Activated T-cell treated with anti-CD3 and anti-CD28 coated beads, Interleukin-2, amount 50 U/mL, for 72 hours (primary cell): ENCODE results near the gene SEPTIN12. TPM values are rescaled to one million over a fixed set of nuclear protein-coding genes. Genes with fewer than 3 reads are reported as not detected.
"Not testable (repeated sequence)": the region's sequence is repeated elsewhere in the genome, so short reads cannot be mapped to it uniquely, and the experiment has no call there.

Source experiments
- ATAC-seq, 2 donors: fragments of 150-1000 bp; cut with Tn5 transposase; replicated peaks in 1 of 2; 2 replicates each; pipeline ENCODE4 v1.10.0; 2021; ENCODE audit warnings: moderate library complexity in 2 of 2, mild to moderate bottlenecking in 1 of 2
- DNase-seq, 2 donors: peaks; one replicate each; pipeline ENCODE4 v3.0.0; 2021 to 2022; ENCODE audit warnings: mixed read lengths in 1 of 2
- H3K27ac Mint-ChIP-seq: one replicate; pipeline ENCODE4 v1.8.0; 2022; ENCODE audit warnings: mild to moderate bottlenecking, moderate library complexity, mixed read lengths
- H3K27me3 Mint-ChIP-seq: one replicate; pipeline ENCODE4 v1.8.0; 2022; ENCODE audit warnings: low read depth, mixed read lengths
- H3K36me3 Mint-ChIP-seq, 2 donors: one replicate each; pipeline ENCODE4 v1.8.0; 2022; ENCODE audit warnings: mixed read lengths in 2 of 2, mild to moderate bottlenecking in 1 of 2; ENCODE audit not compliant: insufficient read depth in 2 of 2
- H3K4me1 Mint-ChIP-seq: one replicate; pipeline ENCODE4 v1.8.0; 2022; ENCODE audit warnings: low read depth, mixed read lengths
- H3K4me3 Mint-ChIP-seq, 2 donors: one replicate each; pipeline ENCODE4 v1.8.0; 2022; ENCODE audit warnings: mild to moderate bottlenecking in 2 of 2, mixed read lengths in 2 of 2, moderate library complexity in 2 of 2
- H3K9me3 Mint-ChIP-seq, 2 donors: one replicate each; pipeline ENCODE4 v1.8.0; 2022; ENCODE audit warnings: mixed read lengths in 2 of 2
- total RNA-seq, 2 donors: library from RNA; stranded (reverse); gene quantifications; one replicate each; pipeline ENCODE4 v1.2.3, GENCODE V29; 2022

The SEPTIN12 gene
- total RNA-seq, 2 donors from 2014 or later: not detected

DNA sequence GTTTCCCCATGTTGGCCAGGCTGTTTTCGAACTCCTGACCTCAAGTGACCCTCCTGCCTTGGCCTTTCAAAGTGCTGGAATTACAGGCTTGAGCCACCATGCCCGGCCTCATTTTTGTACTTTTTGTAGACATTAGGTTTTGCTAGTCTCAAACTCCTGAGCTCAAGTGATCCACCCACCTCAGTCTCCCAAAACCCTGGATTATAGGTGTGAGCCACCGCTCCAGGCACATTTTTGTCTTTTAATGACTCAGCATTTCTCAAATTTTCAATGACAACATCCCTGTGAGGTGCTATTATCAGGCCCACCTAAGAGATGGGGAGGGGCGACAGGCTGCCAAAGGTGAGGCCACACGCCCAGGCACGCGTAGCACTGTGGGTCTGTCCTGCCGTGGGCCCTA, 1.1 kb downstream of the SEPTIN12 start:
- Mint-ChIP-seq H3K9me3 (no peaks in the 10 kb centered on the region), H3K36me3 (no peaks in the 10 kb centered on the region), H3K27me3 (no peaks in the 10 kb centered on the region), H3K27ac (no peak overlapping the region), H3K4me1 (peaks cover 6% of the 10 kb centered on the region), H3K4me3 (no peak overlapping the region)
- DNase-seq (no peak), ATAC-seq (no peak)

DNA sequence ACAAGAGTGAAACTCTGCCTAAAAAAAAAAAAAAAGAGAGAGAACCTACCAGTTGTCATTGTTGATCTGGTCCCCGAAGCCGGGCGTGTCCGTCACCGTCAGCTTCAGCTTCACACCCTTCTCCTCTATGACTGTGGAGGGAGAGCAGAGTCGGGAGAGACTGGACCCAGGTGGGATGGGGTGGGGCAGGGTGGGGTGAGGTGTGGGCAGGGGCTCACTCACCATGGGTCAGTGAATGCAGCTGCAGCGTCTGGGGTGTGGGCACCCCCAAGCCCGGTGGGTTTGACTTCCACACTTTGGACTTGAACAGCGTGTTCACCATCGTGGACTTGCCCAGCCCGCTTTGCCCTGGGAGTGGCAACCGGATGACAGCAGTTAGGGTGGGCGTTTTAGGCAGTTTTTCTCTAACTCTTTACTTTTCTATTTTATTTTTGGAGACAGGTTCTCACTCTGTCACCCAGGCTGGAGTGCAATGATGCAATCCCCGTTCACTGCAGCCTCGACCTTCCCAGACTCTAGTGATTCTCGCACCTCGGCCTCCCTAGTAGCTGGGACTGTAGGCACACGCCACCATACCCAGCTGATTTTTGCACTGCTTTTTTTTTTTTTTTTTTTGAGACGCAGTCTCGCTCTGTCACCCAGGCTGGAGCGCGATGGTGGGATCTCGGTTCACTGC, 2.2 kb downstream of the SEPTIN12 start:
- peaks cover 3% of the 10 kb centered on the region for H3K4me1 Mint-ChIP-seq
- H3K9me3 Mint-ChIP-seq: no peaks in the 10 kb centered on the region
- DNase-seq (no peak), ATAC-seq (no peak)
- H3K36me3 Mint-ChIP-seq: no peaks in the 10 kb centered on the region
- H3K27ac Mint-ChIP-seq: no peak overlapping the region
- H3K27me3 Mint-ChIP-seq: no peaks in the 10 kb centered on the region
- no peak overlapping the region for H3K4me3 Mint-ChIP-seq

DNA sequence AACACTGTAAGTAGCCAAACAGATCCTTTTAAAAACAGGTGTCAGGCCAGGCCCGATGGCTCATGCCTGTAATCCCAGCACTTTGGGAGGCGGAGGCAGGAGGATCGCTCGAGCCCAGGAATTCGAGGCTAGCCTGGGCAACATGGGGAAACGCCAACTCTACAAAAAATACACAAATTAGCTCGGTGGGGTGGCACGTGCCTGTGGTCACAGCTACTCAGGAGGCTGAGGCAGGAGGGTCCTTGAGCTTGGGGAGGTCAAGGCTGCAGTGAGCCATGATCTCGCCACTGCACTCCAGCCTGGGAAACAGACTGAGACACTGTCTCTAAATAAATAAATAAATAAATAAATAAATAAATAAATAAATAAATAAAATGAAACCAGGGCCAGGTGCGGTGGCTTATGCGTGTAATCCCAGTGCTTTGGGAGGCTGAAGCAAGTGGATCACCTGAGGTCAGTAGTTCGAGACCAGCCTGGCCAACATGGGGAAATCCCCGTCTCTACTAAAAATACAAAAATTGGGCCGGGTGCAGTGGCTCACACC, 3.6 kb downstream of the SEPTIN12 start:
- not testable (repeated sequence) for H3K27ac Mint-ChIP-seq, H3K27me3 Mint-ChIP-seq, H3K9me3 Mint-ChIP-seq, H3K36me3 Mint-ChIP-seq, H3K4me1 Mint-ChIP-seq, H3K4me3 Mint-ChIP-seq, ATAC-seq, DNase-seq

DNA sequence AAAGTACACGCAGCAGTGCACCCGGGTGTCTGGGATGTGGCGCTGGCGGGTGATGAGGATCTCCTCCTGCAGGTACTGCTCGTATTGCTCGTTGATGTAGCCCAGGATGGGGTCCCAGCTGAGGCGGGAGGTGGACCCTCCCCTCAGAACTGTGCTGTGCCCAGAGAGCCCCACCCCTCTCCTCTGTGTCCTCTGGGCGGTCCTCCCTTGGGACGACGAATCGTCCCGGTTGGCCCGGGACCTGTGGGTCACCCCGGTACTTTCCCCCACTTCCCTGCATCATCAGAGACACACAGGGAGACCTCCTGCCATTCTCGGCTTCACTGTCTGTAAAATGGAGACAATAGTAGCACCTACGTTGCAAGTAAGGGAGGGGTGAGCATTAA, 4.2 kb downstream of the SEPTIN12 start:
- H3K9me3 Mint-ChIP-seq: no peaks in the 10 kb centered on the region
- H3K4me1 Mint-ChIP-seq: no peaks in the 10 kb centered on the region
- ATAC-seq (no peak), DNase-seq (no peak)
- H3K4me3 Mint-ChIP-seq: no peak overlapping the region
- H3K27ac Mint-ChIP-seq: no peak overlapping the region
- no peaks in the 10 kb centered on the region for H3K27me3 Mint-ChIP-seq
- H3K36me3 Mint-ChIP-seq: no peaks in the 10 kb centered on the region

DNA sequence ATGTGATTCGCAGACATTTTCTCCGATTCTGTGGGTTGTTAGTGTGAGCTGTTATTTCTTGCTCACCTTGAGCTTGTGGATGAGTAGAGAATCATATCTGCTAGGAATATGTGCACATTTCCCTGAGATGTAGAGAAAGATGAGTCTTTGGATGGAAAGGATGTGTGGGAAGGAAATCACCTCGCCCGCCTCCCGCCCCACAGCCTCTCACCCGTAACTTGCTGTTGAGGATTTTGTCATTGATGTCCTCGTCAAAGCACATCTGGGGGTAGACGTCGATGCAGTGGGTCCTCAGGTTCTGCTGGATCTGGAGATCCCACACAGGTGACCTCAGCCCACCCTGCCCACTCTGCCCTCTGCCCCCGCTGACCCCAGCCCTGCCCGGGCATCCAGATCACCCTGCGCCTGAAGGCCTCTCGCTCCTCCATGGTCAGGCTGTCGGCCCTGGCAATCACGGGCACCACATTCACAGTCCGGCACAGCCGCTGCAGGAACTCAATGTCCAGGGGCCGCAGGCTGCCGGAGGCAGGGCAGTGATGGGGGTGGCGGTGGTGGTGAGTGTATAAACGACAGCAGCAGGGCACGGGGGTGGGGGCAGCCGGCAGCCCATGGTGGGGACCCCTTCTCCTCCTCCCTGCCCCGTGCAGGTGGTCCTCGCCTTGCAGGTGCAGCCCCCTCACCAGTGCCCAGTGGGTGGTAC, 4.7 kb downstream of the SEPTIN12 start:
- H3K4me3 Mint-ChIP-seq: no peak overlapping the region
- no peaks in the 10 kb centered on the region for H3K4me1 Mint-ChIP-seq
- no peak overlapping the region for H3K27ac Mint-ChIP-seq
- H3K9me3 Mint-ChIP-seq: no peaks in the 10 kb centered on the region
- DNase-seq (no peak), ATAC-seq (no peak)
- no peaks in the 10 kb centered on the region for H3K27me3 Mint-ChIP-seq
- H3K36me3 Mint-ChIP-seq: no peaks in the 10 kb centered on the region

DNA sequence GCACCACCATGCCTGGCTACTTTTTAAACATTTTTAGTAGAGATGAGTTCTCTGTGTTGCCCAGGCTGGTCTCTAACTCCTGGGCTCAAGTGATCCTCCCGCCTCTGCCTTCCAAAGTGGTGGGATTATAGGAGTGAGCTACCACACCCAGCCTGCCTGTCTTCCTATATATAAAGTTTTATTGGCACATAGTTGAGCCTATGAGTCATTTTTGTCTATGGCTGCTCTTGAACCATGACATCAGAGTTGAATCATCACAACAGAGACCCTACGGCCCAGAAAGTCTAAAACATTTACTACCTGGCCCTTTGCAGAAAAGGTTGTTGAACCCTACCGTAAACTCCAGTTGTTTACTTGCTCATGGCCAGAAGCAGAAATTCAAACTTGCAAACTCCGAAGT, 7.9 kb downstream of the SEPTIN12 start:
- Mint-ChIP-seq H3K9me3 (no peaks in the 10 kb centered on the region), H3K36me3 (no peaks in the 10 kb centered on the region), H3K27ac (no peak overlapping the region), H3K27me3 (no peaks in the 10 kb centered on the region), H3K4me3 (no peak overlapping the region), H3K4me1 (no peaks in the 10 kb centered on the region)
- ATAC-seq (no peak), DNase-seq (no peak)

DNA sequence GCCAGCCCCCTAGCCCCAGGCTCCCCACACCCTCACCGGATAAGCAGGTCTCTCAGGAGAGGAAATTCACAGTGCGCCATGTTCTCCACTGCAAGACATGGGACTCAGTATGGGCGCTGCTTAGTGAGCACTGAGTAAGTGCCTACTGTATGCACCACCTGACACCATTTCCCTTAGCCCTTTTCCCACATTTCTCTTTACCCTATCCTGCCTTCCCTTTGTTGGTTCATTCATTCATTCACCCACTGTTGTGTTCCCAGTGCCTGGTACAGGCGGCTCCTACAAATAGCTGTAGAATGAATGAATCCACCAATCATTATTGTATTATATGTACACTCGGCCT, 10.1 kb downstream of the SEPTIN12 start:
- Mint-ChIP-seq H3K9me3 (no peaks in the 10 kb centered on the region), H3K36me3 (no peaks in the 10 kb centered on the region), H3K4me3 (no peak overlapping the region), H3K27ac (no peak overlapping the region), H3K27me3 (no peaks in the 10 kb centered on the region), H3K4me1 (no peaks in the 10 kb centered on the region)
- ATAC-seq (no peak), DNase-seq (no peak)

DNA sequence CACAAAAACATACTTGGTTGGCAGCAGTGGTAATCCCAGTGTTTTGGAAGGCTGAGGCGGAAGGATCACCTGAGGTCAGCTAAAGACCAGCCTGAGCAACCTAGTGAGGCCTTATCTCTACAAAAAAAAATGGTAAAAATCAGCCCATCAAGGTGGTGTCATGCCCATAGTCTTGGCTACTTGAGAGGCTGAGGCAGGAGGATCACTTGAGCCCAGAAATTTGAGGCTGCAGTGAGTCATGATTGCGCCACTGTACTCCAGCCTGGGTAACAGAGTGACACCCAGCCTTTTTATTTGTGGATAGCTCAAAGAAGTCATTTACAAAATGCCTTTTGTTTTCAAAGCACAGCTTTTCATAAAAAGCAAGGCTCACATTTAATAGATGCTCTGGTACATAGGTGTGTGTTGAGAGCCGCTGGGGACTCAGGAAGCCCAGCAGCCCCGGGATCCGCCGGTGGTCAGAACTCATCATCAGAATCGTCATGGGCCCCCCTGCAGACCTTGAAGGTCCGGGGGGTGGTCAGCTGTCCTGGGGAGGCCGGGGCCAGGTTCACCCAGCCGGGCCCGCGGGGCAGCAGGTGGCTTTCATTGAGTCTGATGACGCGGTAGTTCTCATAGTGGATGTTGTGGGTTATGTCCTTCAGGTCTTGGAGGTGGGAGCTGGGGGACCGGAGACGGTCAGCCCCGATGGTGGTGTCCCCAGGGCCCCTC, 10.7 kb downstream of the SEPTIN12 start:
- no peak overlapping the region for H3K4me3 Mint-ChIP-seq
- H3K27ac Mint-ChIP-seq: no peak overlapping the region
- H3K27me3 Mint-ChIP-seq: no peaks in the 10 kb centered on the region
- no peaks in the 10 kb centered on the region for H3K36me3 Mint-ChIP-seq
- ATAC-seq (no peak), DNase-seq (no peak)
- H3K9me3 Mint-ChIP-seq: no peaks in the 10 kb centered on the region
- H3K4me1 Mint-ChIP-seq: no peaks in the 10 kb centered on the region

DNA sequence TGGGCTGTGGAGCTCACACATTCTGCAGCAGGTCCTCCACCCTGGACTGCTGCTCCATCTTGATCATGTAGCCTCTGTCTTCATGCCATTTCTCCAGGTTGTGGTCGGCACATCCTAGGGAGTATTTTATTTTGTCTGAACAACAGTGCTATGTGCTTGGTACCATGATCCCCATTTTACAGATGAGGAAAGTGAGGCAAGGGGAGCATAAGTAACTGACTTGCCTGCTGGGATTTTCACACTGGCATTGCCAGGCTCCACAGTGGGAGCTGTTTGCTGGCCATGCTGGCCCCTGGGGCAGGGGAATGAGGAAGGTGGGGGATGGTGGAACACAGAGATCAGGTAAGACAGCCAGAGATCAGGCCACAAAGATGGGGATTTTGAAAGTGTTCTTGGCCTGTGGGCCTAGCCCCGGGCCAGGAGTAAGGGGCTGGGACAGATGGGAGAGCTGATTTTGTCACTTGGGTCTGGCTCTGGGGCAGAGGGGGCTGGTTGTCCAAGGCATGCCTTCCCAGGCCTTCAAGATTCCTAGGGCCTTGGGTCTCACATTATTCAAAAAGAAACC, 11.9 kb downstream of the SEPTIN12 start:
- no peak overlapping the region for H3K27ac Mint-ChIP-seq
- ATAC-seq: no peak
- H3K36me3 Mint-ChIP-seq: no peaks in the 10 kb centered on the region
- DNase-seq: no peak
- no peaks in the 10 kb centered on the region for H3K9me3 Mint-ChIP-seq
- H3K4me3 Mint-ChIP-seq: no peak overlapping the region
- no peaks in the 10 kb centered on the region for H3K4me1 Mint-ChIP-seq
- no peaks in the 10 kb centered on the region for H3K27me3 Mint-ChIP-seq

DNA sequence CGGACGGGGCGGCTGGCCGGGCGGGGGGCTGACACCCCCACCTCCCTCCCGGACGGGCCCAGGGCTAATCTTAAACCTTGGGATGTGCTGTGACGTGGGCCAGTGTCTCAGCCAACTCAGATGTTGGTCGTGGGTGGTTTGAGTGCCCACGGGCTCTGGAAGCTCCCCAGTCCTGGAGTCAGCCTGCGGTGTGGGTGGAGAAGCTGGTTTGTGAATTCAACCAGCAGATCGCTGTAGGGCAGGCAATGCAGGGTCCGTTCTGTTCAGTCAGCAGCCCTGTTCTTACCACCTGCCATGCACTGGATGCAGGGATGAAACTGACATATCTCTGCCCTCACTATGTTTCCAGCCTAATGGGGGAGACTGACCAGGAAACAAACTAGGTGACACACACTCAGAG, 13.1 kb downstream of the SEPTIN12 start:
- no peak overlapping the region for H3K4me3 Mint-ChIP-seq
- no peak for ATAC-seq
- no peaks in the 10 kb centered on the region for H3K4me1 Mint-ChIP-seq
- H3K27ac Mint-ChIP-seq: no peak overlapping the region
- DNase-seq: no peak
- H3K9me3 Mint-ChIP-seq: no peaks in the 10 kb centered on the region
- no peaks in the 10 kb centered on the region for H3K36me3 Mint-ChIP-seq
- H3K27me3 Mint-ChIP-seq: no peaks in the 10 kb centered on the region

DNA sequence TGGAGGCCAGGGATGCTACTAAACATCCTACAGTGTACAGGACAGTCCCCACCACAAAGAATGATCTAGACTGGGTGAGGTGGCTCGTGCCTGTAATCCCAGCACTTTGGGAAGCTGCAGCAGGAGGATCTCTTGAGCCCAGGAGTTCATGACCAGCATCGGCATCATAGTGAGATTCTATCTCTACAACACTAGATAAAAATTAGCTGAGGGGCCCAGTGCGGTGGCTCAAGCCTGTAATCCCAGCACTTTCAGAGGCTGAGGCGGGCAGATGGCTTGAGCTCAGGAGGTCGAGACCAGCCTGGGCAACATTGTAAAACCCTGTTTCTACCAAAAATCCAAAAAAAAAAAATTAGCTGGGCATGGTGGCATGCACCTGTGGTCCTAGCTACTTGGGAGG, 15.8 kb downstream of the SEPTIN12 start:
- ATAC-seq (no peak), DNase-seq (no peak)
- Mint-ChIP-seq H3K27me3 (no peaks in the 10 kb centered on the region), H3K36me3 (no peaks in the 10 kb centered on the region), H3K4me1 (peaks cover 18% of the 10 kb centered on the region), H3K4me3 (no peak overlapping the region), H3K9me3 (no peaks in the 10 kb centered on the region), H3K27ac (no peak overlapping the region)

DNA sequence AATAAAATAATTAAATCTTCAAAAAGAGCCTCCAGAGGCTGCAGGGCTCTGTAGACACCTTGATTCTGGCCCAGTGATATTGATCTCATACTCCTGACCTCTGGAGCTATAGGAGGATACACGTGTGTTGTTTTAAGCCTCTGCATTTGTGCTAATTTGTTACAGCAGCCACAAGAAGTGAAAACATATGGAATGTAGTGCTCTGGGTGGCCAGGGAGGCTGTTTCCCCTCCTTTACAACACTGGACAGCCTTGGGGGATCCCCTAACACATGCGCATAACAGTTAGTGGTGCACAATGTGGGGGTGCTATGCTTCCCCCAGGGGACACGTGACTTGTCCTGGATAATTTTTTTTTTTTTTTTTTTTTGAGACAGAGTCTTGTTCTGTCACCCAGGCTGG, 16.5 kb downstream of the SEPTIN12 start:
- no peaks in the 10 kb centered on the region for H3K36me3 Mint-ChIP-seq
- no peak overlapping the region for H3K27ac Mint-ChIP-seq
- H3K4me1 Mint-ChIP-seq: peaks cover 22% of the 10 kb centered on the region
- H3K27me3 Mint-ChIP-seq: no peaks in the 10 kb centered on the region
- no peaks in the 10 kb centered on the region for H3K9me3 Mint-ChIP-seq
- H3K4me3 Mint-ChIP-seq: no peak overlapping the region
- DNase-seq (no peak), ATAC-seq (no peak)

DNA sequence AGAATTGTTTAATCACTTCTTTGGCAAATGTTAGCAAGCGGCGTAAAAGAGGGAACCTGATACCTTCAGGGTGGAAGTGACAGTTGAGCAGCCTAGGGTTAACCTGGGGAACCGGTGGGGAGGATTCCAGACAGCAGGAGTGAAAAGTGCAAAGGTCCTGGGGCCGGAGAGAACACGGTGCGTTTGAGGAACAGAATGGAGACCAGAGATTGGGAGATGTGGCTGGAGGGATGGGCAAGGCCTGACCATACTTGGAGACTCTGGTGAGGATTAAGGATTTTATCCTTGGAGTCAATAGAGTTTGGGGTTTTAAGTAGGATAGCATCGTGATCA, 18.9 kb downstream of the SEPTIN12 start:
- no peak overlapping the region for H3K27ac Mint-ChIP-seq
- H3K27me3 Mint-ChIP-seq: no peaks in the 10 kb centered on the region
- ATAC-seq (no peak), DNase-seq (no peak)
- peaks cover 31% of the 10 kb centered on the region for H3K4me1 Mint-ChIP-seq
- H3K36me3 Mint-ChIP-seq: no peaks in the 10 kb centered on the region
- H3K4me3 Mint-ChIP-seq: peak overlapping the region in 1 of 2 donors; percentile 95
- H3K9me3 Mint-ChIP-seq: no peaks in the 10 kb centered on the region
